GM12878 (cell line): ENCODE results near the gene MSH3. TPM values are rescaled to one million over a fixed set of nuclear protein-coding genes. Genes with fewer than 3 reads are reported as not detected.

Experiments used
- ATAC-seq: fragments of 200-7000 bp; cut with Tn5 transposase; 3 replicates; pipeline ENCODE4 v1.9.1; 2020; ENCODE audit warnings: mild to moderate bottlenecking, moderate library complexity
- BruUV-seq: library from RNA; stranded (reverse); fragments of 400-500 nt; replicated peaks from 2 replicates; lab custom pipeline; 2021; lab: Mats Ljungman, UMichigan
- CTCF ChIA-PET: fragments of 300-600 bp; sonication (Branson Sonifier 250); formaldehyde crosslinking; extraction: SDS; loops from one replicate; lab custom pipeline; 2021; ENCODE audit warnings: inconsistent platforms; lab: Yijun Ruan, JAX
- POLR2A ChIA-PET: fragments of 350-600 bp; formaldehyde crosslinking; extraction: SDS; loops from one replicate; lab custom pipeline; 2021; ENCODE audit warnings: inconsistent platforms; lab: Charles Lee
- RAD21 ChIA-PET: fragments of 300-600 bp; sonication (Branson Sonifier 250); formaldehyde crosslinking; loops from one replicate; lab custom pipeline; 2023; ENCODE audit warnings: antibody characterized with exemption; ENCODE audit not compliant: unreplicated experiment; lab: Charles Lee
- SMC1A ChIA-PET: fragments of 300-600 bp; sonication (Branson Sonifier 250); formaldehyde crosslinking; loops from one replicate; lab custom pipeline; 2023; ENCODE audit not compliant: unreplicated experiment, uncharacterized antibody; lab: Charles Lee
- DNase-seq: peaks from one replicate; pipeline ENCODE4 v3.0.0-alpha.2; 2011; ENCODE audit warnings: low read depth, low spot score
- FAIRE-seq: peaks from 3 replicates; lab custom pipeline; 2011; peaks lifted over from hg19 to GRCh38; lab: Jason Lieb, UNC
- H2AFZ ChIP-seq: 2 replicates; pipeline ENCODE4 v1.6.0; 2011; ENCODE audit warnings: low read depth, low read length, control low read depth; ENCODE audit not compliant: control insufficient read depth
- H3K27ac ChIP-seq: 2 replicates; pipeline ENCODE4 v1.5.1; 2011; ENCODE audit warnings: control low read depth; ENCODE audit not compliant: control insufficient read depth, insufficient read depth
- H3K27me3 ChIP-seq, 2 experiments: replicated peaks in 1 of 2; 2 replicates each; pipeline versions ENCODE4 v1.6.0 to v1.6.1; 2011; ENCODE audit warnings: low read length in 1 of 2; ENCODE audit not compliant: control insufficient read depth in 2 of 2, insufficient read depth in 2 of 2
- H3K36me3 ChIP-seq, 2 experiments: 2 replicates each; pipeline ENCODE4 v1.5.1; 2011; ENCODE audit warnings: low read length in 1 of 2; ENCODE audit not compliant: control insufficient read depth in 2 of 2, insufficient read depth in 2 of 2
- H3K4me1 ChIP-seq: 2 replicates; pipeline ENCODE4 v1.6.1; 2011; ENCODE audit warnings: mild to moderate bottlenecking, low read length, moderate library complexity, mixed read lengths; ENCODE audit not compliant: control insufficient read depth, insufficient read depth
- H3K4me2 ChIP-seq: 2 replicates; pipeline ENCODE4 v1.6.0; 2011; ENCODE audit warnings: control low read depth; ENCODE audit not compliant: control insufficient read depth, insufficient read depth
- H3K4me3 ChIP-seq: fragments of 200-600 bp; sonication (generic); 2 replicates; pipeline ENCODE4 v1.5.1; 2016
- H3K79me2 ChIP-seq: 2 replicates; pipeline ENCODE4 v1.6.0; 2011; ENCODE audit warnings: low read length; ENCODE audit not compliant: control insufficient read depth, insufficient read depth
- H3K9ac ChIP-seq: 2 replicates; pipeline ENCODE4 v1.8.0; 2011; ENCODE audit warnings: low read length, control low read depth, mixed read lengths; ENCODE audit not compliant: control insufficient read depth, insufficient read depth
- H3K9me3 ChIP-seq: replicated peaks from 3 replicates; pipeline ENCODE4 v1.5.1; 2011; ENCODE audit warnings: mild to moderate bottlenecking, low read length; ENCODE audit not compliant: control insufficient read depth, insufficient read depth
- H4K20me1 ChIP-seq: 2 replicates; pipeline ENCODE4 v1.6.0; 2011; ENCODE audit not compliant: control insufficient read depth, insufficient read depth
- EGR1 ChIP-seq, 2 experiments: IDR thresholded peaks; 1 replicate in 1 of 2; 2 replicates in 1 of 2; pipeline ENCODE4 v1.6.1; 2011 to 2012; ENCODE audit warnings: low read depth in 2 of 2, low read length in 2 of 2, borderline replicate concordance in 1 of 2, mild to moderate bottlenecking in 1 of 2, moderate library complexity in 1 of 2
- SP1 ChIP-seq: IDR thresholded peaks from one replicate; pipeline ENCODE4 v1.6.1; 2011; ENCODE audit warnings: low read depth, low read length
- SRF ChIP-seq, 2 experiments: IDR thresholded peaks; 2 replicates each; pipeline ENCODE4 v1.6.1; 2011; ENCODE audit warnings: low read depth in 2 of 2, low read length in 2 of 2, mild to moderate bottlenecking in 1 of 2, moderate library complexity in 1 of 2
- TAF1 ChIP-seq: IDR thresholded peaks from 2 replicates; pipeline ENCODE4 v1.6.1; 2011; ENCODE audit warnings: mild to moderate bottlenecking, low read depth, low read length, borderline replicate concordance
- ZNF207 ChIP-seq: fragments of 450-650 bp; IDR thresholded peaks from 2 replicates; pipeline ENCODE4 v1.6.1; 2014; ENCODE audit warnings: antibody characterized with exemption, mild to moderate bottlenecking, borderline replicate concordance
- WGBS: methylation state at CpG from one replicate; pipeline ENCODE4 v1.1.6; 2016; ENCODE audit warnings: low lambda C conversion rate; ENCODE audit not compliant: insufficient replicate concordance, insufficient coverage; ENCODE audit errors: missing lambda C conversion rate; 5-methylcytosine and 5-hydroxymethylcytosine counted together
- in situ Hi-C: fragments of 300-500 bp; cut with MboI; formaldehyde crosslinking; loops from 9 replicates; pipeline ENCODE4 v1.14.3; 2018; ENCODE audit warnings: mixed read lengths
- intact Hi-C: fragments of 100-400 bp; cut with micrococcal nuclease; formaldehyde crosslinking; loops from one replicate; pipeline ENCODE4 v1.14.2; 2022; ENCODE audit not compliant: unreplicated experiment
- polyA plus RNA-seq, 11 experiments: library from polyadenylated mRNA; depleted of rRNA in 4 of 11; unstranded in 6 of 11; stranded (reverse) in 5 of 11; fragments of >200 nt; fragmentation: Nextera tagmentation in 4 of 11; fragmentation: Illumina TruSeq in 1 of 11; extraction: Ambion mirVana in 4 of 11; extraction: Trizol in 1 of 11; gene quantifications; 1 replicate in 1 of 11; 2 replicates in 10 of 11; pipeline versions ENCODE4 v1.2.1 to v1.2.3, GENCODE V29; 2011 to 2016; ENCODE audit warnings: inconsistent platforms in 2 of 11, missing spikeins in 2 of 11, low read depth in 1 of 11
- total RNA-seq, 4 experiments: library from RNA; depleted of rRNA in 3 of 4; stranded (reverse); fragments of >200 nt in 3 of 4; fragmentation: Illumina TruSeq in 1 of 4; extraction: Trizol in 1 of 4; gene quantifications; 2 replicates each; pipeline versions ENCODE4 v1.2.1 to v1.2.3, GENCODE V29; 2013 to 2021
- TF ChIP-seq, protein P1 (sequence below): IDR thresholded peaks from 2 replicates; pipeline ENCODE4 v1.6.1; 2012; ENCODE audit warnings: low read depth, low read length, improper control_type of control experiment
- TF ChIP-seq, protein P2 (sequence below): fragments of 450-650 bp; IDR thresholded peaks from 2 replicates; pipeline ENCODE4 v1.6.1; 2017; ENCODE audit warnings: mild to moderate bottlenecking, low read depth, inconsistent platforms; ENCODE audit not compliant: poor library complexity, severe bottlenecking

MSH3 gene
- total and polyA plus RNA-seq, 10 of the 15 experiments (the other 5 are each of a cell fraction or from before 2014, with no cell fraction given): 4.7 to 17.5 (median 12.2) TPM

- H4K20me1 ChIP-seq: no peaks in the 10 kb centered on the region
- H3K9ac ChIP-seq: no peak overlapping the region
- RAD21 ChIA-PET: no interaction called here
- H3K36me3 ChIP-seq: no peaks in the 10 kb centered on the region; a peak in 1 of 4 replicates
- no peak overlapping the region for H2AFZ ChIP-seq
- no peak for FAIRE-seq
- H3K27ac ChIP-seq: no peak overlapping the region
- no peaks in the 10 kb centered on the region for H3K9me3 ChIP-seq
- BruUV-seq: no TSS peak
- H3K4me1 ChIP-seq: no peaks in the 10 kb centered on the region
- H3K4me3 ChIP-seq: no peak overlapping the region
- no peak for ATAC-seq
- 95% methylated on average over 1 of the region's 1 CpG for WGBS
- H3K4me2 ChIP-seq: no peak overlapping the region
- SMC1A ChIA-PET: no interaction called here
- intact Hi-C loops: no loop called here
- no peak for TF ChIP-seq SP1
- TF ChIP-seq TAF1: no peak
- TF ChIP-seq, protein P1, sequence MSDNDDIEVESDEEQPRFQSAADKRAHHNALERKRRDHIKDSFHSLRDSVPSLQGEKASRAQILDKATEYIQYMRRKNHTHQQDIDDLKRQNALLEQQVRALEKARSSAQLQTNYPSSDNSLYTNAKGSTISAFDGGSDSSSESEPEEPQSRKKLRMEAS: no peak
- no peak for TF ChIP-seq EGR1 (IDR thresholded peaks at IDR 0.05; ENCODE audit: borderline replicate concordance in 1 of 2, low read depth in 2 of 2, low read length in 2 of 2)
- TF ChIP-seq, protein P2, sequence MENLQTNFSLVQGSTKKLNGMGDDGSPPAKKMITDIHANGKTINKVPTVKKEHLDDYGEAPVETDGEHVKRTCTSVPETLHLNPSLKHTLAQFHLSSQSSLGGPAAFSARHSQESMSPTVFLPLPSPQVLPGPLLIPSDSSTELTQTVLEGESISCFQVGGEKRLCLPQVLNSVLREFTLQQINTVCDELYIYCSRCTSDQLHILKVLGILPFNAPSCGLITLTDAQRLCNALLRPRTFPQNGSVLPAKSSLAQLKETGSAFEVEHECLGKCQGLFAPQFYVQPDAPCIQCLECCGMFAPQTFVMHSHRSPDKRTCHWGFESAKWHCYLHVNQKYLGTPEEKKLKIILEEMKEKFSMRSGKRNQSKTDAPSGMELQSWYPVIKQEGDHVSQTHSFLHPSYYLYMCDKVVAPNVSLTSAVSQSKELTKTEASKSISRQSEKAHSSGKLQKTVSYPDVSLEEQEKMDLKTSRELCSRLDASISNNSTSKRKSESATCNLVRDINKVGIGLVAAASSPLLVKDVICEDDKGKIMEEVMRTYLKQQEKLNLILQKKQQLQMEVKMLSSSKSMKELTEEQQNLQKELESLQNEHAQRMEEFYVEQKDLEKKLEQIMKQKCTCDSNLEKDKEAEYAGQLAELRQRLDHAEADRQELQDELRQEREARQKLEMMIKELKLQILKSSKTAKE: no peak
- no peak for TF ChIP-seq ZNF207
- TF ChIP-seq SRF (IDR thresholded peaks at IDR 0.05; ENCODE audit: low read depth in 2 of 2, low read length in 2 of 2): no peak
- TF ChIP-seq, all 136 proteins: peak for 0
- CTCF ChIA-PET: no interaction called here
- Histone ChIP-seq H3K79me2 (no peaks in the 10 kb centered on the region), H3K27me3 (no peaks in the 10 kb centered on the region)
- no peak for DNase-seq
- POLR2A ChIA-PET: interaction anchor here (0.5 kb wide), 1 partner anchor 106 kb away, joined by 5 read pairs; no protein-coding TSS in a partner anchor
- in situ Hi-C loops: no loop called here
These were observed 35.4 kb upstream of the MSH3 start for GRCh38 chr5:80619086-80619485.
